ENCODE results near the gene GPR68.

GPR68 gene

GRCh38 chr14:91187271-91187670 is 57.2 kb downstream of the GPR68 start:
- no peak for TF ChIP-seq ZNF488 (tag by site-specific recombination; IDR thresholded peaks at IDR 0.05)
- H3K4me1 ChIP-seq (ENCODE audit: control insufficient read depth, insufficient read depth, low read length): no peaks in the 10 kb centered on the region
- CTCF ChIA-PET: no interaction called here
- H3K36me3 ChIP-seq (ENCODE audit: control insufficient read depth in 2 of 2, insufficient read depth in 1 of 2, low read length in 2 of 2): peaks cover 0 to 53% of the 10 kb centered on the region in 2 experiments; a peak in 2 of 3 replicates
- POLR2A ChIA-PET: no interaction called here
- H3K9me3 ChIP-seq (ENCODE audit: control insufficient read depth, insufficient read depth, low read depth, low read length): no peaks in the 10 kb centered on the region
- no peak overlapping the region for H3K27ac ChIP-seq (ENCODE audit: extremely low read depth, low read depth, low read length)
- no peak overlapping the region for H3K4me3 ChIP-seq (ENCODE audit: low read depth, low read length)

- Histone ChIP-seq H3K36me3 (ENCODE audit: control insufficient read depth in 2 of 2, insufficient read depth in 1 of 2, low read length in 2 of 2) (peaks cover 0 to 47% of the 10 kb centered on the region in 2 experiments; a peak in 2 of 3 replicates), H3K9me3 (ENCODE audit: control insufficient read depth, insufficient read depth, low read depth, low read length) (no peaks in the 10 kb centered on the region), H3K27ac (ENCODE audit: extremely low read depth, low read depth, low read length) (no peak overlapping the region), H3K4me1 (ENCODE audit: control insufficient read depth, insufficient read depth, low read length) (no peaks in the 10 kb centered on the region), H3K4me3 (ENCODE audit: low read depth, low read length) (no peak overlapping the region)
- TF ChIP-seq EGR2 (tag by site-specific recombination; IDR thresholded peaks at IDR 0.05; ENCODE audit: low read depth) (no peak), ZNF785 (tag by site-specific recombination; IDR thresholded peaks at IDR 0.05) (no peak), ZNF266 (tag by site-specific recombination; IDR thresholded peaks at IDR 0.05; ENCODE audit: low read depth) (no peak), ZNF677 (tag by site-specific recombination; IDR thresholded peaks at IDR 0.05) (no peak), KLF8 (tag by site-specific recombination; IDR thresholded peaks at IDR 0.05) (no peak), PRDM10 (tag by site-specific recombination; IDR thresholded peaks at IDR 0.05) (no peak), ZNF433 (tag by site-specific recombination; IDR thresholded peaks at IDR 0.05; ENCODE audit: low read depth) (no peak), ATF2 (tag by site-specific recombination; IDR thresholded peaks at IDR 0.05; ENCODE audit: low read depth) (no peak), ZNF624 (tag by site-specific recombination; IDR thresholded peaks at IDR 0.05) (no peak)
- POLR2A ChIA-PET: no interaction called here
- CTCF ChIA-PET: no interaction called here
These were observed 57.9 kb downstream of the GPR68 start for GRCh38 chr14:91186515-91187066.

- POLR2A ChIA-PET: interaction anchor here (0.6 kb wide), 1 partner anchor 45 kb away, joined by 3 read pairs; no protein-coding TSS in a partner anchor
- Histone ChIP-seq H3K9me3 (ENCODE audit: control insufficient read depth, insufficient read depth, low read depth, low read length) (no peaks in the 10 kb centered on the region), H3K4me1 (ENCODE audit: control insufficient read depth, insufficient read depth, low read length) (no peaks in the 10 kb centered on the region), H3K36me3 (ENCODE audit: control insufficient read depth in 2 of 2, insufficient read depth in 1 of 2, low read length in 2 of 2) (peaks cover 0 to 47% of the 10 kb centered on the region in 2 experiments; a peak in 2 of 3 replicates), H3K4me3 (ENCODE audit: low read depth, low read length) (no peak overlapping the region), H3K27ac (ENCODE audit: extremely low read depth, low read depth, low read length) (no peak overlapping the region)
- CTCF ChIA-PET: no interaction called here
- TF ChIP-seq YY2 (tag by site-specific recombination; IDR thresholded peaks at IDR 0.05): no peak
- TF ChIP-seq ZNF311 (tag by site-specific recombination; IDR thresholded peaks at IDR 0.05; ENCODE audit: borderline replicate concordance): no peak
- no peak for TF ChIP-seq ZNF626 (tag by site-specific recombination; IDR thresholded peaks at IDR 0.05)
- TF ChIP-seq ZNF747 (tag by site-specific recombination; IDR thresholded peaks at IDR 0.05): no peak
- TF ChIP-seq ZBTB8A (tag by site-specific recombination; IDR thresholded peaks at IDR 0.05): no peak
- no peak for TF ChIP-seq ZNF404 (tag by site-specific recombination; IDR thresholded peaks at IDR 0.05)
- no peak for TF ChIP-seq ZBTB6 (tag by site-specific recombination; IDR thresholded peaks at IDR 0.05)
- no peak for TF ChIP-seq ZNF776 (tag by site-specific recombination; IDR thresholded peaks at IDR 0.05; ENCODE audit: borderline replicate concordance)
- no peak for TF ChIP-seq ZNF529 (tag by site-specific recombination; IDR thresholded peaks at IDR 0.05; ENCODE audit: insufficient replicate concordance)
- TF ChIP-seq ZNF768 (tag by site-specific recombination; IDR thresholded peaks at IDR 0.05): no peak
- no peak for TF ChIP-seq ZNF248 (tag by site-specific recombination; IDR thresholded peaks at IDR 0.05)
- no peak for TF ChIP-seq PRDM4 (tag by site-specific recombination; IDR thresholded peaks at IDR 0.05)
- no peak for TF ChIP-seq ZFP37 (tag by site-specific recombination; IDR thresholded peaks at IDR 0.05)
These were observed 58.8 kb downstream of the GPR68 start for GRCh38 chr14:91185721-91186120.
